Measurements from ENCODE around the gene NUFIP2.
A peak's percentile ranks its signal among the peaks of the same experiment; 100 is the strongest.
"Not testable (repeated sequence)": the region's sequence is repeated elsewhere in the genome, so short reads cannot be mapped to it uniquely, and the experiment has no call there.

The NUFIP2 gene

GRCh38 chr17:29240477-29240876 is 53.5 kb downstream of the NUFIP2 start:
- DNase-seq (ENCODE audit: low read depth in 3 of 3, low spot score in 1 of 3): no peak

- DNase-seq (ENCODE audit: low read depth in 3 of 3, low spot score in 1 of 3): no peak
Measured at GRCh38 chr17:29238133-29238850, 55.7 kb downstream of the NUFIP2 start.

- DNase-seq (ENCODE audit: low read depth in 3 of 3, low spot score in 1 of 3): no peak
Measured at GRCh38 chr17:29237476-29238132, 56.3 kb downstream of the NUFIP2 start.

- DNase-seq (ENCODE audit: low read depth in 3 of 3, low spot score in 1 of 3): no peak
Measured at GRCh38 chr17:29235904-29236303, 58.0 kb downstream of the NUFIP2 start.

GRCh38 chr17:29234972-29235371 is 59.0 kb downstream of the NUFIP2 start:
- DNase-seq (ENCODE audit: low read depth in 3 of 3, low spot score in 1 of 3): not testable (repeated sequence)

- DNase-seq (ENCODE audit: low read depth in 3 of 3, low spot score in 1 of 3): no peak
Measured at GRCh38 chr17:29233301-29233700, 60.6 kb downstream of the NUFIP2 start.

- no peak for DNase-seq (ENCODE audit: low read depth in 3 of 3, low spot score in 1 of 3)
Measured at GRCh38 chr17:29225396-29225795, 68.6 kb downstream of the NUFIP2 start.

GRCh38 chr17:29221338-29221737 is 72.6 kb downstream of the NUFIP2 start:
- DNase-seq (ENCODE audit: low read depth in 3 of 3, low spot score in 1 of 3): not testable (repeated sequence)

GRCh38 chr17:29219378-29220047 is 74.4 kb downstream of the NUFIP2 start:
- DNase-seq (ENCODE audit: low read depth in 3 of 3, low spot score in 1 of 3): peak; percentile 23 to 40 (median 32)

- DNase-seq (ENCODE audit: low read depth in 3 of 3, low spot score in 1 of 3): no peak
Measured at GRCh38 chr17:29216856-29217255, 77.1 kb downstream of the NUFIP2 start.

GRCh38 chr17:29216181-29216580 is 77.8 kb downstream of the NUFIP2 start:
- no peak for DNase-seq (ENCODE audit: low read depth in 3 of 3, low spot score in 1 of 3)

GRCh38 chr17:29215717-29216116 is 78.2 kb downstream of the NUFIP2 start:
- no peak for DNase-seq (ENCODE audit: low read depth in 3 of 3, low spot score in 1 of 3)

- no peak for DNase-seq (ENCODE audit: low read depth in 3 of 3, low spot score in 1 of 3)
Measured at GRCh38 chr17:29215174-29215573, 78.8 kb downstream of the NUFIP2 start.

GRCh38 chr17:29214215-29215146 is 79.5 kb downstream of the NUFIP2 start:
- no peak for DNase-seq (ENCODE audit: low read depth in 3 of 3, low spot score in 1 of 3)

GRCh38 chr17:29212681-29213121 is 81.2 kb downstream of the NUFIP2 start:
- DNase-seq (ENCODE audit: low read depth in 3 of 3, low spot score in 1 of 3): no peak

- no peak for DNase-seq (ENCODE audit: low read depth in 3 of 3, low spot score in 1 of 3)
Measured at GRCh38 chr17:29212094-29212631, 81.8 kb downstream of the NUFIP2 start.

- no peak for DNase-seq (ENCODE audit: low read depth in 3 of 3, low spot score in 1 of 3)
Measured at GRCh38 chr17:29210879-29211278, 83.1 kb downstream of the NUFIP2 start.

- DNase-seq (ENCODE audit: low read depth in 3 of 3, low spot score in 1 of 3): no peak
Measured at GRCh38 chr17:29209073-29209472, 84.9 kb downstream of the NUFIP2 start.

- DNase-seq (ENCODE audit: low read depth in 3 of 3, low spot score in 1 of 3): no peak
Measured at GRCh38 chr17:29207975-29208374, 86.0 kb downstream of the NUFIP2 start.

Measured in stimulated activated CD4-positive, alpha-beta T cell treated with anti-CD3 and anti-CD28 coated beads, TNF-alpha, amount 100 ng/mL, for 1 hour (primary cell).